Dendritic cell treated with granulocyte-macrophage colony-stimulating factor and Interleukin-4, amounts not matched to agents 40 ng/mL and 50 ng/mL, for 4 days (primary cell): ENCODE measurements around the gene MB.
A peak's percentile ranks its signal among the peaks of the same experiment; 100 is the strongest.

Source experiments
- H3K27ac Mint-ChIP-seq: one replicate; pipeline ENCODE4 v1.8.0; 2022; ENCODE audit warnings: mild to moderate bottlenecking, mixed read lengths
- H3K27me3 Mint-ChIP-seq: one replicate; pipeline ENCODE4 v1.8.0; 2022; ENCODE audit warnings: mild to moderate bottlenecking, mixed read lengths
- H3K36me3 Mint-ChIP-seq: one replicate; pipeline ENCODE4 v1.8.0; 2022; ENCODE audit warnings: low read depth, mixed read lengths
- H3K4me1 Mint-ChIP-seq: one replicate; pipeline ENCODE4 v1.8.0; 2022; ENCODE audit warnings: low read depth, mixed read lengths
- H3K4me3 Mint-ChIP-seq: one replicate; pipeline ENCODE4 v1.8.0; 2022; ENCODE audit warnings: mild to moderate bottlenecking, moderate library complexity, mixed read lengths
- H3K9me3 Mint-ChIP-seq: one replicate; pipeline ENCODE4 v1.8.0; 2022; ENCODE audit warnings: mixed read lengths
- intact Hi-C: fragments of 100-400 bp; cut with micrococcal nuclease; formaldehyde crosslinking; loops from one replicate; pipeline ENCODE4 v1.15.0; 2022

Gene MB

DNA sequence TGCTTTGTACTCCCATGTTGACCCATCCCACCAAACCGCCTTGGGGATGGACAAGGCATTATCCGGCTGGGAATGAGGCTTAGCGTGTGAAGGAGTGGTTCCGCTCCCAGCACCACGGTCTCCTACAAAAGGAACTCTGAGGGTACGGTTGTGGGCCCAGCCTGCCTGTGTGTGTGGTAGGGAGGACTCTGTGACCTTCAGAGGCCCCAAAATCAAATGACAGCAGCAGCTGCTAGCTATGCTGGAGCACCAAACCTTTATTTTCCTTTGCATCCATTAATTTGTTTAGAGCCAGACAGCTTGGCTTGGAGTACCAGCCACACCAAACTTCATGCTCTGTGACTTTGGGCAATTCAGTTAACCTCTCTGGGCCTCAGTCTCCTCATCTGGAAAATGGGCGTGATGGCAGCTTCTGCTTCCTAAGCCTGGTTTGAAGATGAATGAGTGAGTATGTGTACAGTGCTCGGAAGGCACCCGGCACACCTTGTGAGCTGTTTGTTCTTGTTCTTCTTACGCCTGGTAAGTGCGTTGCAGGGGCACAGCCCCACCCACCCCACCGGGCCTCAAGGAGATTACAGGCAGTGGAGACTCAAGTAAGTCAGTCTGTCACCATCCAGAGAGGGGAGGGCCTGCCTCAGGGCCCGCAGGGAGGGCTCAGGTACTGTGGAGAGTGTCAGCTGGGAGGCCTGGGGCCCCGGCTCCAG lies 25.3 kb downstream of the MB start:
- intact Hi-C loops, result no loop called here
- H3K4me3 Mint-ChIP-seq, result no peak overlapping the region
- H3K36me3 Mint-ChIP-seq, result no peaks in the 10 kb centered on the region
- H3K9me3 Mint-ChIP-seq, result no peaks in the 10 kb centered on the region
- H3K27ac Mint-ChIP-seq, result no peak overlapping the region
- H3K27me3 Mint-ChIP-seq, result peaks cover 20% of the 10 kb centered on the region
- peaks cover 51% of the 10 kb centered on the region for H3K4me1 Mint-ChIP-seq

- peaks cover 18% of the 10 kb centered on the region for H3K27me3 Mint-ChIP-seq
- H3K4me1 Mint-ChIP-seq, result peaks cover 51% of the 10 kb centered on the region
- H3K4me3 Mint-ChIP-seq, result no peak overlapping the region
- no peaks in the 10 kb centered on the region for H3K36me3 Mint-ChIP-seq
- peak overlapping the region; percentile 39 for H3K27ac Mint-ChIP-seq
- intact Hi-C loops, result no loop called here
- no peaks in the 10 kb centered on the region for H3K9me3 Mint-ChIP-seq
Measured at GRCh38 chr22:35590634-35591295, 26.4 kb downstream of the MB start.

DNA sequence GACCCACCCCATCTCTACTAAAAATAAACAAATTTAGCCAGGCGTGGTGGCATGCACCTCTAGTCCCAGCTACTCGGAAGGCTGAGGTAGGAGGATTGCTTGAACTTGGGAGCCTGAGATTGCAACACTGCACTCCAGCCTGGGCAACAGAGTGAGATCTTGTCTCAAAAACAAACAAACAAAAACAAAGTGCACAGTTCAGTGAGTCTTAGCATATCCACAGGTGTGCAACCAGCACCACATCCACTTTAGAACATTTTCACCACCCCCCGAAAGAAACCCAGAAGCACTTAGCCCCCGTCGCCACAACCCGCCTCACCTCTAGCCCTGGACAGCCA lies 27.4 kb downstream of the MB start:
- H3K4me3 Mint-ChIP-seq, result no peak overlapping the region
- peaks cover 48% of the 10 kb centered on the region for H3K4me1 Mint-ChIP-seq
- no peaks in the 10 kb centered on the region for H3K9me3 Mint-ChIP-seq
- H3K36me3 Mint-ChIP-seq, result no peaks in the 10 kb centered on the region
- peaks cover 17% of the 10 kb centered on the region for H3K27me3 Mint-ChIP-seq
- peak overlapping the region; percentile 50 for H3K27ac Mint-ChIP-seq
- intact Hi-C loops, result no loop called here

DNA sequence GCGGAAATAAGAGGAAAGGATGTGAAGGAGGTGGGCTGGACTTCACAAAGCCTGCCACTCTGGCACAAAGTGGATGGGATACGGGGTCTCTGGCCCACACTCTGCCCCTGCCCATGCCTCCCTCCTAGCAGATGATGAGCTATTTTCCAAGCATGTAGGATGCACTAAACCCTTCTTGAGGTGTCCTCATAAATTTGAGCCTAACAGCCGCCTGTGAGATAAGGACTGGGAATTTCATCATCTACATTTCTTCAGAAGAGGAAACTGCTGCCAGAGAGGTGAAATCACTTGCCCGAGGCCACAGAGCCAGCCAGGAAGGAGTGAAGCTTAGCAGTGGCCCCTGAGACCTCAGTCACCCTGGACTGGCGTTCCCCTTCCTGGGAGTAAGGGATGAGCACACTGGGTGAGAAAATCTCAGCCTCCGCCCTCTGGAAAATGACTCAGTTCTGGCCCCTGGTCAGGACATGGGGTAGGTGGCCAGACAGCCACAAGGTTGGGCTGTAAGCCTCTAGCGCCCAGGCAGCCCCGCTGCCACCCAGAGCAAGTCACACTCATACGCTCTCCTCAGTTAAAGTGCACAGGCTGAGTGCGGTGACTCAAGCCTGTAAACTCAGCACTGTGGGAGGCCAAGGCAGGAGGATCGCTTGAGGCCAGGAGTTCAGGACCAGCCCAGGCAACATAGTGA lies 27.9 kb downstream of the MB start:
- no peaks in the 10 kb centered on the region for H3K36me3 Mint-ChIP-seq
- peak overlapping the region; percentile 50 for H3K27ac Mint-ChIP-seq
- H3K4me1 Mint-ChIP-seq, result peaks cover 46% of the 10 kb centered on the region
- H3K4me3 Mint-ChIP-seq, result no peak overlapping the region
- H3K27me3 Mint-ChIP-seq, result peaks cover 16% of the 10 kb centered on the region
- H3K9me3 Mint-ChIP-seq, result no peaks in the 10 kb centered on the region
- intact Hi-C loops, result no loop called here

DNA sequence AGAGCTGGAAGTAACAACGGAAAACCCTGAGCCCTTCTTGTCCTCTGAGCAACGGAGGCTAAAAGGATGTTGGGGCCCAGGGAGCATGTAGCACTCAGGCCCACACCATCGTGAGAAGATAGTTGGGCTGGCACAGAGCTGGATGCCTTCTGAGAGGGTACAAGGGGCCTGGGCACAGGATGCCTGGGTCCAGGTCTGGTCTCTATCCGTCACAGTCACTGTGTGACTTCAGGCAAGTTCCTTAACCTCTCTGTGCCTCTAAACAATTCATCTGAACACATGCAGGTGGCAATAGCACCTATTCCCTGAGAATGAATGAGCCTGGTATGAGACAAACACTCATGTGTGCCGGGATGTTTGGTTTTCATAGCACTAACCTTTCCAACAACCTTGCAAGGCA lies 29.2 kb downstream of the MB start:
- no peaks in the 10 kb centered on the region for H3K9me3 Mint-ChIP-seq
- no peak overlapping the region for H3K27ac Mint-ChIP-seq

GRCh38 chr22:35587447-35587870 lies 29.7 kb downstream of the MB start:
- intact Hi-C loops, result no loop called here
- Mint-ChIP-seq H3K27ac (no peak overlapping the region), H3K36me3 (no peaks in the 10 kb centered on the region), H3K9me3 (no peaks in the 10 kb centered on the region), H3K4me3 (no peak overlapping the region), H3K4me1 (peaks cover 36% of the 10 kb centered on the region), H3K27me3 (peaks cover 9% of the 10 kb centered on the region)

More for the DNA sequence above, 29.2 kb downstream of the MB start:
- no peaks in the 10 kb centered on the region for H3K36me3 Mint-ChIP-seq
- H3K4me1 Mint-ChIP-seq, result peaks cover 40% of the 10 kb centered on the region
- no peak overlapping the region for H3K4me3 Mint-ChIP-seq
- peaks cover 14% of the 10 kb centered on the region for H3K27me3 Mint-ChIP-seq
- intact Hi-C loops, result no loop called here

DNA sequence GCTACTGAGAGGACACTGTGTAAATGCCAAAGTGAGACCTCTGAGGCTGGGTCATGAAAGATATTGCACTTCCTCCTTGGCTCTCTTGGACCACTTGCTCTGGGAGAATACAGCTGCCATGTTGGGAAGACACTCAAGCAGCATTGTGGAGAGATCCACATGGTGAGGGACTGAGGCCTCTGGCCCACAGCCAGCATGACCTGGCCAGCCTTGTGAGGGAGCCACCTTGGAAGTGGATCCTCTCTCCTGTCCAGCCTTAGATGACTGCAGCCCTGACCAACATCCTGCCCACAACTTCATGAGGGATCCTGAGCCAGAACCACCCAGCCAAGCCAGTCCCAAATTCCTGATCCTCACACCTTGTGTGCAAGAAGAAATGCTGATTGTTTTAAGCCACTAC lies 30.4 kb downstream of the MB start:
- Mint-ChIP-seq H3K27me3 (peaks cover 9% of the 10 kb centered on the region), H3K9me3 (no peaks in the 10 kb centered on the region), H3K4me3 (no peak overlapping the region), H3K27ac (no peak overlapping the region), H3K4me1 (peaks cover 35% of the 10 kb centered on the region), H3K36me3 (no peaks in the 10 kb centered on the region)
- intact Hi-C loops, result no loop called here

DNA sequence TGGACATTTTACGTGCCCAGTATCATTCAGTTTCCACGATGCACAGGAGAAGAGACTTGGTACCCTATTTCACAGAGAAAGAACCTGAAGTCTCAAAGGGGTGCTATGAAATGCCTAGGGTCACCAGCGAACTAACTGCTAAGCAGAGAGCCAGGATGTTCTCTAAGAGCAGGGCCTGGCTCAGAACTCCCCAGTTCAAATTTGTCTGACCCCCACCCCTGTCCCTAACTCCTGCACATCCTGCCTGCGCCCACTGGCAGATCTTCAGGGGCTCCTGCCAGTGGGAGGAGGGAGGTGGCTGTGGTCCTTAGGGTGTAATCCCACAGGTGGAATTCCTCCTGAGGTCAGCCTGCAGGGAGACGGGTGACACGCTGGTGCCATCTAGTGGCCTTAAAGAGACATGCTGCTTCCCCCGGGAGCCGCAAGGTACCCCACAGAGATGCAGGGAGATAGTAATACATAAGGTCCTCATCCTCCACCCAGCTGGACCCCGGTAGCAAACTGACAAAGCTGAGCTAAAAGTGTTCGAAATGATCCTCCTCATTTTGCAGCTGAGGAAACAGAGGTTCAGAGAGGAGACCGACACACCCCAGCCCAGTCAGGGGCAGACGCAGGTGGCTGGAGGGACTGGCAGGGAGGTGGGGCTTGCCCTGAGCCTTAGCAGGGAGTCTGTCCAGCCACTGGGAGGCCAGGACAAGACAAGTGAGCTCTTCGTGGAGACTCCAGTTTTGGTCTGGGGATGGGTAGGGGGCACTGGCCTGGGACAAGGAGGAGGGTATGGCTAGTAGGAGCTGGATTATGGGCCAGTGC lies 34.1 kb downstream of the MB start:
- Mint-ChIP-seq H3K9me3 (no peaks in the 10 kb centered on the region), H3K27ac (no peak overlapping the region), H3K4me1 (peaks cover 12% of the 10 kb centered on the region), H3K36me3 (no peaks in the 10 kb centered on the region), H3K27me3 (peaks cover 10% of the 10 kb centered on the region), H3K4me3 (no peak overlapping the region)
- intact Hi-C loops, result loop anchor here (1.0 to 2.0 kb wide), 2 partner anchors 152 to 233 kb away; no protein-coding TSS in a partner anchor

GRCh38 chr22:35582218-35582860 lies 34.8 kb downstream of the MB start:
- Mint-ChIP-seq H3K27me3 (peaks cover 14% of the 10 kb centered on the region), H3K4me3 (no peak overlapping the region), H3K27ac (no peak overlapping the region), H3K4me1 (peaks cover 12% of the 10 kb centered on the region), H3K9me3 (no peaks in the 10 kb centered on the region), H3K36me3 (no peaks in the 10 kb centered on the region)
- intact Hi-C loops, result loop anchor here (2.0 kb wide), 1 partner anchor 152 kb away; no protein-coding TSS in a partner anchor

DNA sequence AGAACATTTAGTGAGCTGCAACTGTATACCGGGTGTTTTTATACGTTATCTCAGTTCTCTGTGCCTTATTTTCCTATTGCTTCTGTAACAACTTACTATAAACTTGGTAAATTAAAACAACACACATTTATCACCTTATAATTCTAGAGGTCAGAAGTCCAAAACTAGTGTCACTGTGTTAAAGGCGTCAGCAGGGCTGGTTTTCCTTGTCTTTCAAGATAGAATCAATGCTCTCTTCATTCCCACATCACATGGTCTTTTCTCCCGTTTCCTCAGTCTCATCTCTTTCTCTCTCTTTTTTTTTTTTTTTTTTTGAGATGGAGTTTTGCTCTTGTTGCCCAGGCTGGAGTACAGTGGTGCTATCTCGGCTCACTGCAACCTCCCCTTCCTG lies 36.1 kb downstream of the MB start:
- H3K36me3 Mint-ChIP-seq, result no peaks in the 10 kb centered on the region
- peaks cover 15% of the 10 kb centered on the region for H3K27me3 Mint-ChIP-seq
- H3K27ac Mint-ChIP-seq, result no peak overlapping the region
- H3K4me1 Mint-ChIP-seq, result peaks cover 12% of the 10 kb centered on the region
- H3K4me3 Mint-ChIP-seq, result no peak overlapping the region
- intact Hi-C loops, result no loop called here
- no peaks in the 10 kb centered on the region for H3K9me3 Mint-ChIP-seq

GRCh38 chr22:35580351-35581022 lies 36.6 kb downstream of the MB start:
- no peaks in the 10 kb centered on the region for H3K9me3 Mint-ChIP-seq
- no peaks in the 10 kb centered on the region for H3K36me3 Mint-ChIP-seq

GRCh38 chr22:35578836-35579575 lies 38.1 kb downstream of the MB start:
- Mint-ChIP-seq H3K27ac (no peak overlapping the region), H3K27me3 (peaks cover 26% of the 10 kb centered on the region), H3K4me1 (peaks cover 12% of the 10 kb centered on the region), H3K9me3 (no peaks in the 10 kb centered on the region), H3K36me3 (no peaks in the 10 kb centered on the region), H3K4me3 (no peak overlapping the region)
- intact Hi-C loops, result no loop called here

More at GRCh38 chr22:35580351-35581022, 36.6 kb downstream of the MB start:
- no peak overlapping the region for H3K4me3 Mint-ChIP-seq
- peaks cover 18% of the 10 kb centered on the region for H3K27me3 Mint-ChIP-seq
- intact Hi-C loops, result no loop called here
- H3K4me1 Mint-ChIP-seq, result peaks cover 12% of the 10 kb centered on the region
- H3K27ac Mint-ChIP-seq, result no peak overlapping the region
